Sigmoid colon (tissue), 4 donors: ENCODE measurements around the gene ANKIB1.

Experiments
- CTCF ChIP-seq, 4 experiments: fragments of 450-650 bp in 3 of 4; fragments of 200-600 bp in 1 of 4; IDR thresholded peaks; one replicate each; pipeline ENCODE4 v1.5.1; 2016 to 2019; ENCODE audit warnings: antibody characterized with exemption in 4 of 4, mild to moderate bottlenecking in 3 of 4, moderate library complexity in 2 of 4
- EP300 ChIP-seq, 4 donors: sonication (generic); formaldehyde crosslinking; IDR thresholded peaks; one replicate each; pipeline ENCODE4 v1.6.1; 2017; ENCODE audit warnings: antibody characterized with exemption in 4 of 4
- POLR2A ChIP-seq, 2 donors: fragments of 450-650 bp; IDR thresholded peaks; one replicate each; pipeline ENCODE4 v1.6.1; 2016; ENCODE audit warnings: antibody characterized with exemption in 2 of 2, mild to moderate bottlenecking in 2 of 2, moderate library complexity in 2 of 2
- POLR2AphosphoS5 ChIP-seq, 4 donors: sonication (generic); formaldehyde crosslinking; IDR thresholded peaks; one replicate each; pipeline ENCODE4 v1.6.1; 2017; ENCODE audit warnings: antibody characterized with exemption in 4 of 4

GRCh38 chr7:92253251-92253650 is 7.5 kb downstream of the ANKIB1 start:
- TF ChIP-seq CTCF (IDR thresholded peaks at IDR 0.05), result no peak
- TF ChIP-seq POLR2A (IDR thresholded peaks at IDR 0.05), result no peak
- TF ChIP-seq POLR2AphosphoS5 (IDR thresholded peaks at IDR 0.05), result no peak
- no peak for TF ChIP-seq EP300 (IDR thresholded peaks at IDR 0.05)
